ENCODE results near the gene HDHD3. TPM values are rescaled to one million over a fixed set of nuclear protein-coding genes. Genes with fewer than 3 reads are reported as not detected.
"Not testable (repeated sequence)": the region's sequence is repeated elsewhere in the genome, so short reads cannot be mapped to it uniquely, and the experiment has no call there.

HDHD3 gene
- total RNA-seq, 2 experiments from 2014 or later, result 16.0 to 18.1 TPM

DNA sequence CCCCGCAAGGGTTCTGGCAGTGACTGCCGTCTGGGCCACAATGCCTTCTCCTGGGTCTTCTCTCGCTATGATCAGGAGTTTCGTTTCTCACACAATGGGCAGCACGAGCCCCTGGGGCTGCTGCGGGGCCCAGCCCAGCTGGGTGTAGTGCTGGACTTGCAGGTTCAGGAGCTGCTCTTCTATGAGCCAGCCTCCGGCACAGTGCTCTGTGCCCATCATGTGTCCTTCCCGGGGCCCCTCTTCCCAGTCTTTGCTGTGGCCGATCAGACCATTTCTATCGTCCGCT, 7.0 kb downstream of the HDHD3 start:
- Histone ChIP-seq H3K79me2 (ENCODE audit: insufficient read depth, low read depth, low read length) (no peaks in the 10 kb centered on the region), H4K20me1 (ENCODE audit: insufficient read depth, low read length) (no peaks in the 10 kb centered on the region), H3K4me2 (ENCODE audit: low read length) (no peak overlapping the region), H3K4me1 (ENCODE audit: insufficient read depth, low read length, poor library complexity, severe bottlenecking) (no peaks in the 10 kb centered on the region), H3K9me3 (ENCODE audit: low read length) (no peaks in the 10 kb centered on the region), H2AFZ (ENCODE audit: low read length) (no peak overlapping the region), H3K36me3 (ENCODE audit: insufficient read depth, low read length) (peaks cover 20% of the 10 kb centered on the region; the same call in 1 of the 2 replicates), H3K27ac (ENCODE audit: low read depth, low read length, poor library complexity, severe bottlenecking) (no peak overlapping the region), H3K4me3 (ENCODE audit: low read depth, low read length, poor library complexity, severe bottlenecking) (no peak overlapping the region), H3K9me2 (ENCODE audit: insufficient read depth, low read length) (no peaks in the 10 kb centered on the region)
- no peak for DNase-seq (ENCODE audit: low spot score)
- intact Hi-C loops (cut with micrococcal nuclease; ENCODE audit: unreplicated experiment), result no loop called here
- ChIA-PET POLR2A (no interaction called here), CTCF (ENCODE audit: unreplicated experiment) (no interaction called here)
- TF ChIP-seq, protein P1, sequence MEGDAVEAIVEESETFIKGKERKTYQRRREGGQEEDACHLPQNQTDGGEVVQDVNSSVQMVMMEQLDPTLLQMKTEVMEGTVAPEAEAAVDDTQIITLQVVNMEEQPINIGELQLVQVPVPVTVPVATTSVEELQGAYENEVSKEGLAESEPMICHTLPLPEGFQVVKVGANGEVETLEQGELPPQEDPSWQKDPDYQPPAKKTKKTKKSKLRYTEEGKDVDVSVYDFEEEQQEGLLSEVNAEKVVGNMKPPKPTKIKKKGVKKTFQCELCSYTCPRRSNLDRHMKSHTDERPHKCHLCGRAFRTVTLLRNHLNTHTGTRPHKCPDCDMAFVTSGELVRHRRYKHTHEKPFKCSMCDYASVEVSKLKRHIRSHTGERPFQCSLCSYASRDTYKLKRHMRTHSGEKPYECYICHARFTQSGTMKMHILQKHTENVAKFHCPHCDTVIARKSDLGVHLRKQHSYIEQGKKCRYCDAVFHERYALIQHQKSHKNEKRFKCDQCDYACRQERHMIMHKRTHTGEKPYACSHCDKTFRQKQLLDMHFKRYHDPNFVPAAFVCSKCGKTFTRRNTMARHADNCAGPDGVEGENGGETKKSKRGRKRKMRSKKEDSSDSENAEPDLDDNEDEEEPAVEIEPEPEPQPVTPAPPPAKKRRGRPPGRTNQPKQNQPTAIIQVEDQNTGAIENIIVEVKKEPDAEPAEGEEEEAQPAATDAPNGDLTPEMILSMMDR (conservative IDR thresholded peaks at IDR 0.05; ENCODE audit: low read length), result no peak
- no peak for TF ChIP-seq EZH2phosphoT487 (IDR thresholded peaks at IDR 0.05; ENCODE audit: borderline replicate concordance, low read depth, low read length)
- BruUV-seq (replicated peaks), result no TSS peak

DNA sequence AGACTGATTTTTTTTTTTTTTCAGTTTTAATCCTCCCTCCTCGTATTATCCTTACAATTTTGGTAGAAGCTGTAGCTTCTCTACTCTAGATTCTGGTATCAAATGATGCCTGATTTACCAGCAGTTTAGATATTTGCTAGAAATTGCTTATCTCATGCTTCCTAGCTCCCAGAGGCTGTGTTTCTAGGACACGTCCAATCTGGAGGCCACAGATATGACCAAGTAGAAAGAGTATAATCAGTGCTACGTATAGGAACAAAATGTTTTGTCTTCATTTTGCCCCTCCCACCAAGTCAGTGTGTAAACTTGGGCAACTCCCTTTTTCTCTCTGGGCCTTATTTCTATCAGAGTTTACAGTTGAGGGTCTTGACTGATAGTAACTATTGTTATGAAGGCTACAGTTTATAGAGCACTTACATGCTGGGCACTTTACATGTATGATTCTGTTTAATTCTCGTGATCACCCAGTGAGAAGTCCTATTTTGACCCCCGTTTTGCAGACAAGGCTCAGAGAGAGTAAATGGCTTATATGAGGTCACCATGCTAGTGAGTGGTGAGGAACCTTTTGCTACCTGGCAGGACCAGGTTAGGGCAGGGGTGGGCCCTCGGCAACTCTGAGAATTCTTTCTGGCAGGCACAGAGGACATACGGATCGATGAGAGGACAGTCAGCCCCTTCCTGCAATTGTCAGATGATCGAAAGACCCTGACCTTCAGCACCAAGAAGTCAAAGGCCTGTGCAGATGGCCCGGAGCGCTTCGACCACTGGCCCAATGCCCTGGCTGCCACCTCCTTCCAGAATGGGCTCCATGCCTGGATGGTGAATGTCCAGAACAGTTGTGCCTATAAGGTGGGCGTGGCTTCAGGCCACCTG, 7.6 kb downstream of the HDHD3 start:
- Histone ChIP-seq H3K79me2 (ENCODE audit: insufficient read depth, low read depth, low read length) (no peaks in the 10 kb centered on the region), H2AFZ (ENCODE audit: low read length) (no peak overlapping the region), H3K4me3 (ENCODE audit: low read depth, low read length, poor library complexity, severe bottlenecking) (no peak overlapping the region), H3K9me2 (ENCODE audit: insufficient read depth, low read length) (no peaks in the 10 kb centered on the region), H3K4me2 (ENCODE audit: low read length) (no peak overlapping the region), H3K4me1 (ENCODE audit: insufficient read depth, low read length, poor library complexity, severe bottlenecking) (no peaks in the 10 kb centered on the region), H3K9me3 (ENCODE audit: low read length) (no peaks in the 10 kb centered on the region), H3K27ac (ENCODE audit: low read depth, low read length, poor library complexity, severe bottlenecking) (no peak overlapping the region), H3K36me3 (ENCODE audit: insufficient read depth, low read length) (peaks cover 17% of the 10 kb centered on the region; the same call in 1 of the 2 replicates), H4K20me1 (ENCODE audit: insufficient read depth, low read length) (no peaks in the 10 kb centered on the region)
- intact Hi-C loops (cut with micrococcal nuclease; ENCODE audit: unreplicated experiment), result no loop called here
- POLR2A ChIA-PET, result interaction anchor here (0.7 kb wide), 2 partner anchors 149 to 232 kb away, joined by 3 read pairs; no protein-coding TSS in a partner anchor
- CTCF ChIA-PET (ENCODE audit: unreplicated experiment), result no interaction called here
- TF ChIP-seq EZH2phosphoT487 (IDR thresholded peaks at IDR 0.05; ENCODE audit: borderline replicate concordance, low read depth, low read length), result no peak
- TF ChIP-seq, protein P1 (conservative IDR thresholded peaks at IDR 0.05; ENCODE audit: low read length), result no peak
- DNase-seq (ENCODE audit: low spot score), result no peak
- no TSS peak for BruUV-seq (replicated peaks)

DNA sequence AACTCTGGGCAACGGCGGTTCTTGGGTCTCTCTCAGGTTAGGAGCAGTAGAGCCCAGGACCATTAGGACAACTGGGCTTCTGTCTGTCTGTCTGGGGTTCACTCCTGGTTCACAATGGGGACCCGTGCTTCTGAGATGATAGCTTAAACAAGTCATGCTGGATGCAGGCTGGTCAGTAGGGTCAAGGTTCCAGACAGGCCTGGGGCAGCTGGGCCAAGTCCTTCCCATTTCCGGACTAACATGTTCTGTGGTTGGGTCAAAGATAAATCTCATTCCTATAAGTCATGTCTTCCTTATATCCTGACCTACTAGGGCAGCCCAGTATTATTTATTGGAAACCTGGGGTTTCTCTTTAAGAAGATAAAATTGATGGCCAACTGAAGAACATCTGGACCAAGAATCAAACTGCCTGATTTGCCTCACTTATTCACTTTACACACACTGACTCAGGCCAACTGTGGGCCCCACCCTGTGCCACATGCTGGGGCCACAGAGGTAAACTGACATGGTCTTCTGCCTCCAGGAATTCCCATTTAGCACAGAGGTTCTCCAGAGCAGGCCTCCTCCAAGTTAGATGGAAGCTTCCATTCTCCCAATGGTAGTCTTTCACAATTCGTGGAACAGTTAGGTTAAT, 8.3 kb downstream of the HDHD3 start:
- no peaks in the 10 kb centered on the region for H4K20me1 ChIP-seq (ENCODE audit: insufficient read depth, low read length)
- no peaks in the 10 kb centered on the region for H3K9me3 ChIP-seq (ENCODE audit: low read length)
- H3K4me1 ChIP-seq (ENCODE audit: insufficient read depth, low read length, poor library complexity, severe bottlenecking), result no peaks in the 10 kb centered on the region
- H2AFZ ChIP-seq (ENCODE audit: low read length), result no peak overlapping the region
- H3K4me3 ChIP-seq (ENCODE audit: low read depth, low read length, poor library complexity, severe bottlenecking), result no peak overlapping the region
- H3K79me2 ChIP-seq (ENCODE audit: insufficient read depth, low read depth, low read length), result no peaks in the 10 kb centered on the region
- DNase-seq (ENCODE audit: low spot score), result no peak
- H3K4me2 ChIP-seq (ENCODE audit: low read length), result no peak overlapping the region
- H3K27ac ChIP-seq (ENCODE audit: low read depth, low read length, poor library complexity, severe bottlenecking), result no peak overlapping the region
- TF ChIP-seq, protein P1 (conservative IDR thresholded peaks at IDR 0.05; ENCODE audit: low read length), result no peak
- no peak for TF ChIP-seq EZH2phosphoT487 (IDR thresholded peaks at IDR 0.05; ENCODE audit: borderline replicate concordance, low read depth, low read length)
- intact Hi-C loops (cut with micrococcal nuclease; ENCODE audit: unreplicated experiment), result no loop called here
- peaks cover 9% of the 10 kb centered on the region; the same call in 1 of the 2 replicates for H3K36me3 ChIP-seq (ENCODE audit: insufficient read depth, low read length)
- POLR2A ChIA-PET, result interaction anchor here (0.6 to 0.7 kb wide), 4 partner anchors 16 to 233 kb away, joined by 3 to 4 read pairs (median 3); no protein-coding TSS in a partner anchor
- H3K9me2 ChIP-seq (ENCODE audit: insufficient read depth, low read length), result no peaks in the 10 kb centered on the region
- no TSS peak for BruUV-seq (replicated peaks)
- CTCF ChIA-PET (ENCODE audit: unreplicated experiment), result no interaction called here

- intact Hi-C loops (cut with micrococcal nuclease; ENCODE audit: unreplicated experiment); H3K79me2 ChIP-seq (ENCODE audit: insufficient read depth, low read depth, low read length); H3K4me3 ChIP-seq (ENCODE audit: low read depth, low read length, poor library complexity, severe bottlenecking); H3K9me3 ChIP-seq (ENCODE audit: low read length); H4K20me1 ChIP-seq (ENCODE audit: insufficient read depth, low read length); H3K27ac ChIP-seq (ENCODE audit: low read depth, low read length, poor library complexity, severe bottlenecking); H2AFZ ChIP-seq (ENCODE audit: low read length); H3K36me3 ChIP-seq (ENCODE audit: insufficient read depth, low read length); H3K9me2 ChIP-seq (ENCODE audit: insufficient read depth, low read length); DNase-seq (ENCODE audit: low spot score); H3K4me2 ChIP-seq (ENCODE audit: low read length); BruUV-seq (replicated peaks); H3K4me1 ChIP-seq (ENCODE audit: insufficient read depth, low read length, poor library complexity, severe bottlenecking): not testable (repeated sequence)
- CTCF ChIA-PET (ENCODE audit: unreplicated experiment), result interaction anchor here (0.6 kb wide), 1 partner anchor 16 kb away, joined by 4 read pairs; no protein-coding TSS in a partner anchor
- POLR2A ChIA-PET, result interaction anchor here (0.6 to 0.7 kb wide), 2 partner anchors 185 to 1577 kb away, joined by 3 to 6 read pairs; no protein-coding TSS in a partner anchor
Measured at GRCh38 chr9:113365652-113366051, 11.1 kb downstream of the HDHD3 start.

Measured in OCI-LY7 (cell line).